ENCODE data around the gene RPLP2. TPM values are rescaled to one million over a fixed set of nuclear protein-coding genes. Genes with fewer than 3 reads are reported as not detected.

RPLP2 gene
- total and polyA plus RNA-seq, 8 donors = 360 to 5,956 (median 985) TPM

GRCh38 chr11:828506-829175 is 18.9 kb downstream of the RPLP2 start:
- H3K27ac ChIP-seq = peak overlapping the region; percentile 89 to 96 (median 94)
- WGBS, 5 donors = 42 to 57% (median 54%) methylated on average over 6 to 21 of the region's 21 CpGs
- peaks cover 80 to 98% (median 93%) of the 10 kb centered on the region in 4 donors for H3K4me1 ChIP-seq
- H3K27me3 ChIP-seq = peaks cover 0 to 90% (median 40%) of the 10 kb centered on the region in 3 donors
- H3K4me3 ChIP-seq = peak overlapping the region; percentile 35 to 54 (median 40)
- H3K9me3 ChIP-seq = no peaks in the 10 kb centered on the region
- H3K36me3 ChIP-seq = peaks cover 18 to 23% (median 21%) of the 10 kb centered on the region in 4 donors
- intact Hi-C loops (cut with DNase I; ENCODE audit: low total_unique reads) = no loop called here
- TF ChIP-seq CTCF (IDR thresholded peaks at IDR 0.05) (no peak), POLR2AphosphoS5 (IDR thresholded peaks at IDR 0.05) (no peak), EP300 (IDR thresholded peaks at IDR 0.05) (no peak), POLR2A (IDR thresholded peaks at IDR 0.05) (no peak)
- no peak for DNase-seq

- H3K4me1 ChIP-seq = peaks cover 80 to 98% (median 93%) of the 10 kb centered on the region in 4 donors
- intact Hi-C loops (cut with DNase I; ENCODE audit: low total_unique reads) = no loop called here
- H3K27ac ChIP-seq = peak overlapping the region; percentile 89 to 96 (median 94)
- peak overlapping the region; percentile 35 to 54 (median 40) for H3K4me3 ChIP-seq
- H3K27me3 ChIP-seq = peaks cover 0 to 83% (median 40%) of the 10 kb centered on the region in 3 donors
- peaks cover 11 to 16% (median 14%) of the 10 kb centered on the region in 4 donors for H3K36me3 ChIP-seq
- H3K9me3 ChIP-seq = no peaks in the 10 kb centered on the region
- TF ChIP-seq POLR2AphosphoS5 (IDR thresholded peaks at IDR 0.05) (no peak), POLR2A (IDR thresholded peaks at IDR 0.05) (no peak), EP300 (IDR thresholded peaks at IDR 0.05) (no peak), CTCF (IDR thresholded peaks at IDR 0.05) (no peak)
- 7 to 16% (median 10%) methylated on average over 20 to 40 of the region's 40 CpGs for WGBS, 5 donors
- peak in 1 of 2 donors; percentile 64 for DNase-seq
Observed at GRCh38 chr11:829176-829846, 19.5 kb downstream of the RPLP2 start.

- Histone ChIP-seq H3K27me3 (peaks cover 0 to 78% (median 40%) of the 10 kb centered on the region in 3 donors), H3K27ac (peak overlapping the region; percentile 89 to 96 (median 94)), H3K4me1 (peaks cover 80 to 98% (median 93%) of the 10 kb centered on the region in 4 donors), H3K4me3 (peak overlapping the region; percentile 35 to 54 (median 40)), H3K36me3 (peaks cover 5 to 10% (median 9%) of the 10 kb centered on the region in 4 donors), H3K9me3 (no peaks in the 10 kb centered on the region)
- intact Hi-C loops (cut with DNase I; ENCODE audit: low total_unique reads) = no loop called here
- no peak for TF ChIP-seq CTCF (IDR thresholded peaks at IDR 0.05)
- TF ChIP-seq EP300 (IDR thresholded peaks at IDR 0.05) = no peak
- peak in 1 of 3 donors; percentile 16 for TF ChIP-seq POLR2AphosphoS5 (IDR thresholded peaks at IDR 0.05)
- TF ChIP-seq POLR2A (IDR thresholded peaks at IDR 0.05) = no peak
- WGBS, 5 donors = 0 to 15% (median 4%) methylated on average over 4 to 38 of the region's 39 CpGs
- DNase-seq = no peak
Observed at GRCh38 chr11:829847-830294, 20.1 kb downstream of the RPLP2 start.

GRCh38 chr11:830295-831117 is 20.7 kb downstream of the RPLP2 start:
- Histone ChIP-seq H3K27me3 (peaks cover 0 to 72% (median 40%) of the 10 kb centered on the region in 3 donors), H3K4me1 (peaks cover 83 to 98% (median 95%) of the 10 kb centered on the region in 4 donors), H3K36me3 (peaks cover 0 to 4% (median 2%) of the 10 kb centered on the region in 4 donors), H3K4me3 (peak overlapping the region; percentile 35 to 54 (median 40)), H3K9me3 (no peaks in the 10 kb centered on the region), H3K27ac (peak overlapping the region; percentile 89 to 96 (median 94))
- WGBS, 5 donors = 4 to 19% (median 12%) methylated on average over 47 to 78 of the region's 78 CpGs
- peak; percentile 72 to 94 for DNase-seq
- TF ChIP-seq EP300 (IDR thresholded peaks at IDR 0.05) = no peak
- TF ChIP-seq POLR2AphosphoS5 (IDR thresholded peaks at IDR 0.05) = no peak
- TF ChIP-seq CTCF (IDR thresholded peaks at IDR 0.05) = no peak
- TF ChIP-seq POLR2A (IDR thresholded peaks at IDR 0.05) = no peak
- intact Hi-C loops (cut with DNase I; ENCODE audit: low total_unique reads) = no loop called here
